Sigmoid colon (tissue), 3 donors: ENCODE measurements around the gene GGT6.

ENCODE experiments used
- POLR2A ChIP-seq, 2 donors: fragments of 450-650 bp; IDR thresholded peaks; one replicate each; pipeline ENCODE4 v1.6.1; 2016; ENCODE audit warnings: antibody characterized with exemption in 2 of 2, mild to moderate bottlenecking in 2 of 2, moderate library complexity in 2 of 2
- TF ChIP-seq, protein P1 (sequence below), 4 experiments: fragments of 450-650 bp in 3 of 4; fragments of 200-600 bp in 1 of 4; IDR thresholded peaks; one replicate each; pipeline ENCODE4 v1.5.1; 2016 to 2019; ENCODE audit warnings: antibody characterized with exemption in 4 of 4, mild to moderate bottlenecking in 3 of 4, moderate library complexity in 2 of 4

DNA sequence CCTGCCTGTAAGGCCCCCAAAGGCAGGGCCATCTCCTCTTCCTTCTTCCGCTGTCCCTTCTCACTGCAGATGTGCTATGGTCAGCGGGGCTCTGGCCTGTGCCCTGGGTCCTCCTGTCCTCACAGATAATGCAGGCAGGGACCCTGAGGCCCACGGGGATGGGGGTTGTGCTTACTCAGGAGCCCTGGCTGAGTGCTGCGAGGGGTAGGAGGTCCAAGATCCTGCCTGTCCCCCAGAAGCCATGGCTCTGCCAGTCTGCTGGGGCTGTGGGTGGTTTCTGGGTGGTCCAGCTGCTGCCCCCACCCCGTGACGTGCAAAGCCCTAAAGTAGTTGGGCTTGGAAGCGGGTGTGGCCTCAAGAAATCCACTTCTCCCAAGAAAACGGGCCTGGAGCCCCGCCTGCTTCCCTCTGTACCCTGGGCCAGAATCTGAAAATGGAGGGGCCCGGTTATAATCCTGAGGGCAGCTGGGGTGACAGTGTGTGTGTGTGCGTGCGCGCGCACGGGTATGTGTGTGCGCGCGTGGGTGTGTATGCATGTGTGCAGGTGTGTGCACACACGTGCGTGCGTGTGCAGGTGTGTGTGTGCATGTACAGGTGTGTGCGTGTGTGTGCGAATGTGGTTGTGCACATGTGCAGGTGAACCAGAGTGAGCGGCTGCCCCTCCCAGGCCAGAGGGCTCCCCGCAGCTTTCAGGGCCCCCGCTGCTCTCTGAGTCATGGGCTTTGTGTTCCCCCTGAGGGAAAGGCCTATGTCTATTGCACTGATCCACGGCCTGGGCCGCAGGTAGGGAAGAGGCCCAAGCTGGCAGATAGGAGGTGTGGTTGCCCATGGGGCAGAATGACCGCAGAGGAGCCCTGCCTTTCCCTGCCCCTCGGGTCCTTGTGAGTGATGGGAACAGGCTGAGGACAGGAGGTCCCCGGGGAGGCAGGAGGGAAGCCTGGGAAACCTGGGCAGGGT, 47.9 kb downstream of the GGT6 start:
- TF ChIP-seq, protein P1, sequence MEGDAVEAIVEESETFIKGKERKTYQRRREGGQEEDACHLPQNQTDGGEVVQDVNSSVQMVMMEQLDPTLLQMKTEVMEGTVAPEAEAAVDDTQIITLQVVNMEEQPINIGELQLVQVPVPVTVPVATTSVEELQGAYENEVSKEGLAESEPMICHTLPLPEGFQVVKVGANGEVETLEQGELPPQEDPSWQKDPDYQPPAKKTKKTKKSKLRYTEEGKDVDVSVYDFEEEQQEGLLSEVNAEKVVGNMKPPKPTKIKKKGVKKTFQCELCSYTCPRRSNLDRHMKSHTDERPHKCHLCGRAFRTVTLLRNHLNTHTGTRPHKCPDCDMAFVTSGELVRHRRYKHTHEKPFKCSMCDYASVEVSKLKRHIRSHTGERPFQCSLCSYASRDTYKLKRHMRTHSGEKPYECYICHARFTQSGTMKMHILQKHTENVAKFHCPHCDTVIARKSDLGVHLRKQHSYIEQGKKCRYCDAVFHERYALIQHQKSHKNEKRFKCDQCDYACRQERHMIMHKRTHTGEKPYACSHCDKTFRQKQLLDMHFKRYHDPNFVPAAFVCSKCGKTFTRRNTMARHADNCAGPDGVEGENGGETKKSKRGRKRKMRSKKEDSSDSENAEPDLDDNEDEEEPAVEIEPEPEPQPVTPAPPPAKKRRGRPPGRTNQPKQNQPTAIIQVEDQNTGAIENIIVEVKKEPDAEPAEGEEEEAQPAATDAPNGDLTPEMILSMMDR (IDR thresholded peaks at IDR 0.05), result no peak
- no peak for TF ChIP-seq POLR2A (IDR thresholded peaks at IDR 0.05)
